ENCODE results near the gene FKRP.

FKRP gene

GRCh38 chr19:46731584-46731983, 14.3 kb upstream of the FKRP start:
- no peak for DNase-seq (ENCODE audit: low spot score)
- in situ Hi-C loops (cut with MboI; ENCODE audit: low pct_unique_long_range_greater_than_20kb, low sequenced_read_pairs, unreplicated experiment), result no loop called here

DNA sequence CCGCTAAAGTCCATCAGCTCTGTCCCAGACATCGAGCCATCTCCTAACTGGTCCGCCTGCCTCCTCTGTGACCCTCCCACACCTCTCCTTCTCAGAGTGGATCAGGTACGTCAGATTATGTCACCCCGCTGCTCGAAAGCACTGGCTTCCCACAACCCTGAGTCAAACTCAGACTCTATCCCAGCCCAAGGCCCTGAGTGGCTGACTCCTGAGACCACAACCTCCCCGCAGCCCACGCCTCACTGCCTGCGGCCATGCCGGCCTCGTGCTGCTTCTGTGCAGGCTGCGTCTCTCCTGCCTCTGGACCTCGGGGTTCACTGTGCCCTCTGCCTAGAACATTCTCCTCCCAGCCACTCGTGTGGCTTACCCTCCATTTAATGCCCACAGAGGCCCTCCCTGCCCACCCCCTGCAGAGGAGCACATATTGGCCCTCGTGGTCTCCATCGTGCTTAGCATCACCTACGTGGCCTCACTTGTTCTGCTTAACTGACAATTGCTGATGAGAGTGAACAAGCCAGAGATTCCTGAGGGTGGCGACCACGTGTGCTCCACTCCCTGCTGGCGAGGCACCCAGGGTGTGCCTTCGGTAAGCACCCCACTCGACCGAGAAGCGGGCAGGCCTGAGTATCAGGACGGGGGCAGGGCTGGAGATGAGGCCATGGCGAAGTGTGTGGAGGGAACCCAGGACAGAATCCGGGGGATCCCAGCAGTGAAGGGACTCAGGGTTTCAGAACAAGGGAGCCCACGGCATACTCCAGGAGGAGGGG, 13.5 kb upstream of the FKRP start:
- in situ Hi-C loops (cut with MboI; ENCODE audit: low pct_unique_long_range_greater_than_20kb, low sequenced_read_pairs, unreplicated experiment), result no loop called here
- no peak for DNase-seq (ENCODE audit: low spot score)
- TF ChIP-seq, protein P1, sequence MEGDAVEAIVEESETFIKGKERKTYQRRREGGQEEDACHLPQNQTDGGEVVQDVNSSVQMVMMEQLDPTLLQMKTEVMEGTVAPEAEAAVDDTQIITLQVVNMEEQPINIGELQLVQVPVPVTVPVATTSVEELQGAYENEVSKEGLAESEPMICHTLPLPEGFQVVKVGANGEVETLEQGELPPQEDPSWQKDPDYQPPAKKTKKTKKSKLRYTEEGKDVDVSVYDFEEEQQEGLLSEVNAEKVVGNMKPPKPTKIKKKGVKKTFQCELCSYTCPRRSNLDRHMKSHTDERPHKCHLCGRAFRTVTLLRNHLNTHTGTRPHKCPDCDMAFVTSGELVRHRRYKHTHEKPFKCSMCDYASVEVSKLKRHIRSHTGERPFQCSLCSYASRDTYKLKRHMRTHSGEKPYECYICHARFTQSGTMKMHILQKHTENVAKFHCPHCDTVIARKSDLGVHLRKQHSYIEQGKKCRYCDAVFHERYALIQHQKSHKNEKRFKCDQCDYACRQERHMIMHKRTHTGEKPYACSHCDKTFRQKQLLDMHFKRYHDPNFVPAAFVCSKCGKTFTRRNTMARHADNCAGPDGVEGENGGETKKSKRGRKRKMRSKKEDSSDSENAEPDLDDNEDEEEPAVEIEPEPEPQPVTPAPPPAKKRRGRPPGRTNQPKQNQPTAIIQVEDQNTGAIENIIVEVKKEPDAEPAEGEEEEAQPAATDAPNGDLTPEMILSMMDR (IDR thresholded peaks at IDR 0.05; ENCODE audit: extremely low read depth, insufficient read depth, missing control alignments), result no peak

More at GRCh38 chr19:46731584-46731983, 14.3 kb upstream of the FKRP start:
- TF ChIP-seq, protein P1 (IDR thresholded peaks at IDR 0.05; ENCODE audit: extremely low read depth, insufficient read depth, missing control alignments), result no peak

DNA sequence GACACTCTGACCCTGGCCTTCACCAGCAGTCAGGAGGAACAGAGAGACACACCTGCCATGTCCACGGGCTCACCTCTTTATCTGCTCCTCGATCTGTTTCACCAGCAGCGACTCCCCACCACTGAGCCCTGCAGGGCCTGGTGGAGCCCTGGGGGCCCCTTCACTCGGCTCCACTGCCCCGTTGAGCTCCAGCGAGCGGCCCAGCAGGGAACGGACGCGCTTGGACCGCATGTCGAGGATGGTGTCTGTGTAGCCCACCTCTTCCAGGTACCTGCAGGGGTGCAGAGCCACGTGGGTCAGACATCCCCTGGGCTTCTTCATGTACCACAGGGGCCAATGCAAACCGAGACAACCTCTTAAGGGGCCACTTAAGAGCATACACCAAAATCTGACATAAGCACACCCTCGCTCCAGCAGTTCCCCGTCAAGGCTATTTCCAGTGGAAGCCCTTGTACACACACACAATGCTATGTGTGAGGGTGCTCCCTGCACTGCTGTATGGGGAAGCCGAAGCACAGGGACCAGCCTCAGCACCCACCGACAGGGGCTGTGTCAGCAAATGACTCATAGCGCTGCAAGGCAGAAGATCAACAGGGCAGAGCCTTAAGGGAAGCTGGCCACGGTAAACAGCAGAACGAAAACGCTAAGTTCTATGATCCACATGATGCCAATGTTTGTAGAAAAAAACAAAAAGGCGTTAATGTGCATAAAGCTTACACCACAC, 12.7 kb upstream of the FKRP start:
- TF ChIP-seq, protein P1 (IDR thresholded peaks at IDR 0.05; ENCODE audit: extremely low read depth, insufficient read depth, missing control alignments), result no peak
- no peak for DNase-seq (ENCODE audit: low spot score)
- in situ Hi-C loops (cut with MboI; ENCODE audit: low pct_unique_long_range_greater_than_20kb, low sequenced_read_pairs, unreplicated experiment), result no loop called here

DNA sequence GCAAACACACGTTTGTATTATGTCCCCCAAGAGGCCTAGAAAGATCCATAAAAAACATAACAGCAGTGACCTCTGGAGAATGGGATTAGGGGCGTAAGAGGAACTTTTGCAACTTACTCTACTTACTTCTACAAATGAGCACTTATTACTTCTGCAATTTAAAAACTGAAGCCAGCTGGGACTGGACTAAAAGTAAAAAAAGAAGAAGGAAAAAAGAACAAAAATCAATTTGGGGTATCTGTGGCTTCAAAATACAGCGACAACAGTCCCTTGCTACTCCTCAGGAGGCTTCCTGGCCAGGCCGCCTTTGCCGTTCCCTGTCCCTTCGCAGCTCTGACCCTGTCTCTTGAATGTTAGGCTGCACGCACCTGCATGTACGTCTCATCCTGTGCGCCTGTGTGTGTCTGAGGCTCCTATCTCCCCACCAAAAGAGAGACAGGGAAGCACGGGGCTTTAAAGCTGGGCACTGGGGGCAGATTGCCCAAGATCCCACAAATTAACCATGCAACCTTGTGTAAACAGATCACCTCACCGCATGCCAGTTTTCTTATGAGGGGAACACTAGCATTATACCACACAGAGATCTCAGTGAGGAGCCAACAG, 12.1 kb upstream of the FKRP start:
- TF ChIP-seq, protein P1 (IDR thresholded peaks at IDR 0.05; ENCODE audit: extremely low read depth, insufficient read depth, missing control alignments), result no peak
- in situ Hi-C loops (cut with MboI; ENCODE audit: low pct_unique_long_range_greater_than_20kb, low sequenced_read_pairs, unreplicated experiment), result no loop called here
- no peak for DNase-seq (ENCODE audit: low spot score)

GRCh38 chr19:46736531-46737297, 9.1 kb upstream of the FKRP start:
- TF ChIP-seq, protein P1 (IDR thresholded peaks at IDR 0.05; ENCODE audit: extremely low read depth, insufficient read depth, missing control alignments), result no peak
- in situ Hi-C loops (cut with MboI; ENCODE audit: low pct_unique_long_range_greater_than_20kb, low sequenced_read_pairs, unreplicated experiment), result no loop called here
- DNase-seq (ENCODE audit: low spot score), result no peak

- TF ChIP-seq, protein P1 (IDR thresholded peaks at IDR 0.05; ENCODE audit: extremely low read depth, insufficient read depth, missing control alignments), result no peak
- DNase-seq (ENCODE audit: low spot score), result no peak
- in situ Hi-C loops (cut with MboI; ENCODE audit: low pct_unique_long_range_greater_than_20kb, low sequenced_read_pairs, unreplicated experiment), result no loop called here
Measured at GRCh38 chr19:46737298-46737654, 8.6 kb upstream of the FKRP start.
